ENCODE measurements around the gene TMEM156.

Gene TMEM156

GRCh38 chr4:38920677-38921076 lies 111.5 kb downstream of the TMEM156 start:
- DNase-seq: no peak

- DNase-seq: no peak
Observed at GRCh38 chr4:38920186-38920585, 112.0 kb downstream of the TMEM156 start.

- no peak for DNase-seq
Observed at GRCh38 chr4:38919494-38919893, 112.7 kb downstream of the TMEM156 start.

GRCh38 chr4:38917481-38918025 lies 114.7 kb downstream of the TMEM156 start:
- no peak for DNase-seq
